ENCODE results near the gene GFY.

DNA sequence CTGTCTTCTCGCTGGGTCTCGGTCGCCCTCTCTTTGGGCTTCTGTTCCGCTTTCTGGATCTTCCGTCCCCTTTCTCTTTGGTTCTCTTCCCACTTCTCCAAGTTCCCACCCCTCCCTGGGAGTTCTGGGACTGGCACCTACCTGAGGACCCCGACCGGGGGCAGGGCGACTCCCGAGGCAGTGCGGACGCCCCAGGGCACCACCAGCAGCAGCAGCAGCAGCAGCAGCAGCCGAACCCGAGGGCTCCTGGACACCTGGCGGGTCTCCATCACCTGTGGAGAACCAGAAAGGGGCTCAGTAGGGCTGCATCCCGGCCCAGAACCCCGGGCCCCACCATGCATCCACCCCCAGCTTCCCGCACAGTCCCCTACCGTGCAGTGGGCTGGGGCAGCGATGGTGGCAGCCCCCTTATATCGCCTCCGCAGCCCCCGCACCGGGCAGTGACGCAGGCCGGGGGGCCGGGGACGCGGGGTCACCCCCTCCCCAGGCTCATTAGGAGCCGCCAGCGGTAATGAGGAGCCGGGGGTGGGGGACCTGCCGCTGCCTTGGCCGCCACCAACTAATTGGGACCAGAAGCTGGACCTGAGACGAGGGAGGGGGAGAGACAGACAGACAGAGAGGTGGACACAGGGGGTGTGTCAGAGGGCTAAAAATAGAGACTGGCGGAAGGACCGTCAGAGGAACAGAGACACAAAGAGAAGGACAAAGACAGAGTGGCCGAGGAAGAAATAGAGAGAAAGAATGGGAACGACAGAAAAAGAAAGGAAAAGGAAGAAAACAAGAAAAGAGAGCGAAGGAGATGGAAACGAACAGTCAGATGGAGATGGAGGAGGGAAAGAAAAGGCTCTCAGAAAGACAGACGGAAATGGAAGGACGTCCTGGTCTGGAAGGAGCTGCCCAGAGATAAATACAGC lies 1.9 kb upstream of the GFY start, which contains the start of gene PTH2:
- TF ChIP-seq, protein P1, sequence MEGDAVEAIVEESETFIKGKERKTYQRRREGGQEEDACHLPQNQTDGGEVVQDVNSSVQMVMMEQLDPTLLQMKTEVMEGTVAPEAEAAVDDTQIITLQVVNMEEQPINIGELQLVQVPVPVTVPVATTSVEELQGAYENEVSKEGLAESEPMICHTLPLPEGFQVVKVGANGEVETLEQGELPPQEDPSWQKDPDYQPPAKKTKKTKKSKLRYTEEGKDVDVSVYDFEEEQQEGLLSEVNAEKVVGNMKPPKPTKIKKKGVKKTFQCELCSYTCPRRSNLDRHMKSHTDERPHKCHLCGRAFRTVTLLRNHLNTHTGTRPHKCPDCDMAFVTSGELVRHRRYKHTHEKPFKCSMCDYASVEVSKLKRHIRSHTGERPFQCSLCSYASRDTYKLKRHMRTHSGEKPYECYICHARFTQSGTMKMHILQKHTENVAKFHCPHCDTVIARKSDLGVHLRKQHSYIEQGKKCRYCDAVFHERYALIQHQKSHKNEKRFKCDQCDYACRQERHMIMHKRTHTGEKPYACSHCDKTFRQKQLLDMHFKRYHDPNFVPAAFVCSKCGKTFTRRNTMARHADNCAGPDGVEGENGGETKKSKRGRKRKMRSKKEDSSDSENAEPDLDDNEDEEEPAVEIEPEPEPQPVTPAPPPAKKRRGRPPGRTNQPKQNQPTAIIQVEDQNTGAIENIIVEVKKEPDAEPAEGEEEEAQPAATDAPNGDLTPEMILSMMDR (IDR thresholded peaks at IDR 0.05), result no peak
- TF ChIP-seq POLR2A (IDR thresholded peaks at IDR 0.05), result no peak
